Jurkat, Clone E6-1 (cell line): ENCODE measurements around the gene STK40.

Experiments
- DNase-seq: peaks from one replicate; pipeline ENCODE4 v3.0.0-alpha.2; 2011; ENCODE audit warnings: low read depth, low spot score
- H3K4me3 ChIP-seq: 2 replicates; pipeline ENCODE4 v1.5.1; 2011; ENCODE audit warnings: mild to moderate bottlenecking, low read length, control low read depth, moderate library complexity

Gene STK40

DNA sequence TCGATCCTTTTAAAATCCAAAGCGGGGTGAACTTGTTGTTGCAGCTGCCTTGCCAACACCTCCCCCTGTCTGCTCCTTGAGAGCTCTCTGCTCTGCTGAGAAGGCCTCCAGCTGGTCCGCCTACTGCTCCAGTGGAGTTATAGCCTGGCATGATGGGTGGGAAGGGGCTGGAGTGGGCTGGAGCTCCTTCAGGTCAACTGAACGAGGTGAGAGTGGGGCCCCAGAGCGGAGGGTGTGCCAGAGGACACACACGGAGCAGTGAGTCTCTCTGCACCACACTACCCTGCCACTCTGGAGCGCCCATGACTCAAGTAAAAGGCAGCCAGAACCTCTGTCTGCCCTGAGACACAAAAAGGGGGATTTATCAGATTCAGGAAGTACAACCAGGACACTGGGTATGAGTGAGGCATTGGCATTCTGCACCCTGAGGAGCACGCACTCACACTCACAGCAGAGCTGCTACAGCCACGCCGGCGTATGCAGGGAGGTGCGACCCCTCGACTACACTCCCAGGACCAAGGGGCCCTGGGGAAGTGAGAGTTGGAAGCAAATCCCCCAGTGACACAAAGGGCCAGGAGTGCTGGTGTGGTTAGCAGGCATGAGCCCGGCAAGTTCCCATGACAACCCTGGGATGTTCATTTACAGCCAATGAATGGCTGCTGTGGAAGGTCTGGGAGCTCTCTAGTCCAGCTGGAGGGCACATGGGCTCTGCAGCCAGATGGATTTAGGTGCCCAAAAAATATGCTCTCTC, 34.3 kb downstream of the STK40 start:
- no peak overlapping the region for H3K4me3 ChIP-seq
- no peak for DNase-seq

- no peak overlapping the region for H3K4me3 ChIP-seq
- DNase-seq = no peak
Observed at GRCh38 chr1:36350659-36351226, 35.0 kb downstream of the STK40 start.

DNA sequence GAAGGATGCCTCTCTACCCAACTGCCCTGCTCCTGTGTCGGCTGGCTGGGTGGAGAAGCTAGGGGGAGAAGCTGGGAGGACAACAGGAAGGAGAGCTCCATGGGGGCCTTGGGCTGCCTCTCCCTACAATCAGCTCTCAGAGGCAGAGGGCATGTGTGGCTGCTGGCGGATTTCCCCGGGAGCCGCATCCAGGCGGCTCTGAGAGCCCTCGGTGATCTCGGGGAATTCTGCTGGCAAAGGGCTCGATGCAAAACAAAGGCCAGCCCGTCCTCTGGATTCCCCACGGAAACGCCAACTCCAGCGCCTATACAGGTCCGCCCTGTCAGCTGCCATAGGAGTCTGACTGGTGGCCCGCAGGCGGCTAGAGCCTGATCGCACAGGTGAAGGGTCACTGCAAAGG, 35.9 kb downstream of the STK40 start:
- H3K4me3 ChIP-seq = no peak overlapping the region
- DNase-seq = no peak

DNA sequence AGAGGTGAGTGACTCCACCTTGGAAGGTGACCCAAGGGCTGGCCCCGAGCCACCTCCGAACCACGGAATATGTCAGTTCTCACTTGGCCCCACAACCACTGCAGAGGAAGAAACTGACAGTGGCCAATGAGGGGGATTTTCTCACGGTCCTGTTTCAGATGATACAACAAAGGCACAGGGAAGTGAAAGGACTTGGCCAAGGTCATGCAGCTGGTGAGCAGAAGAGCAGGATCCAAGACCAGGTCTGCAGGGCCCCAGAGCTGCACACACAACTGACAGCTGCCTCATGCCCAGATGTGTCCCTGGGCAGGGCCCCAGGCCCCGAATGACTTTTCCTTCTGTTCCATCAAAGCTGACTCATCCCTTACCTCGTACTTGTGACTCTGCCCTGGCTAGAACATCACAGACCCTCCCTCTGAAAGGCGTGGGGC, 36.5 kb downstream of the STK40 start:
- DNase-seq = no peak
- H3K4me3 ChIP-seq = no peak overlapping the region

GRCh38 chr1:36346741-36347370, 38.9 kb downstream of the STK40 start:
- H3K4me3 ChIP-seq = no peak overlapping the region
- no peak for DNase-seq

GRCh38 chr1:36345353-36345752, 40.4 kb downstream of the STK40 start:
- no peak for DNase-seq
- H3K4me3 ChIP-seq = no peak overlapping the region

GRCh38 chr1:36344395-36344680, 41.4 kb downstream of the STK40 start:
- DNase-seq = no peak
- H3K4me3 ChIP-seq = no peak overlapping the region

DNA sequence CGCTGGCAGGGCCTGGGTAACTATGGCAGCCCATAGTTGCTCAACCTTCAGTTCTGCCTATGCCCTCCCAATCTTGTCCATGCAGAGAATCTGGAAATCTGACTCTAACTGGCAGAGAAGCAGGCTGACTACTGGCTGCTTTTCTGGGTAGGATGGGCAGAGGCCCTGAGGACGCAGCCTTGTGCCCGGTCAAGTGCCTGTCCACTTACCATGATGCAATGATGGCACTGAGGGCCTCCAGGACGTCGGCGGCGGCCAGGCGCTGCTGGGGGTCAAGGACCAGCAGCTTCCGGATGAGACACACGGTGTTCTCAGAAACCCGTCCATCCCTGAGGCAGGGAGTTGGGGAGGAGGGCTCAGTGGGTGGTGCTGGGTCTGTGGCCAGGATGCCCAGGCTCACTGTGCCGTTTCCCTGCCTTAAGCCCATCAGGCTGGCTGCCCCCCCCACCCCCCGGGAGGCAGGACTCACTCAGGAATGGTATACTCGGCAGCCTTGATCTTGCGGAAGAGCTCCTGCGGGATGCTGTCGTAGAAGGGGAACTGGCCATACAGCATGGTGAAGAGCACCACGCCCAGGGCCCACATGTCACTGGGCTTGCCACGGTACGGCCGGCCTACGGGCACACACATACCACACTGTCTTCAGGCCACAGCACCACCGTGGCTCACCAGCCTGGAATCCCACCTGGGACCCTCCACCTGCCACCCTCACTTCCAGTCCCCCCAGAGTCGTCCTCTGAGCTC, 41.9 kb downstream of the STK40 start:
- H3K4me3 ChIP-seq = no peak overlapping the region
- no peak for DNase-seq

DNA sequence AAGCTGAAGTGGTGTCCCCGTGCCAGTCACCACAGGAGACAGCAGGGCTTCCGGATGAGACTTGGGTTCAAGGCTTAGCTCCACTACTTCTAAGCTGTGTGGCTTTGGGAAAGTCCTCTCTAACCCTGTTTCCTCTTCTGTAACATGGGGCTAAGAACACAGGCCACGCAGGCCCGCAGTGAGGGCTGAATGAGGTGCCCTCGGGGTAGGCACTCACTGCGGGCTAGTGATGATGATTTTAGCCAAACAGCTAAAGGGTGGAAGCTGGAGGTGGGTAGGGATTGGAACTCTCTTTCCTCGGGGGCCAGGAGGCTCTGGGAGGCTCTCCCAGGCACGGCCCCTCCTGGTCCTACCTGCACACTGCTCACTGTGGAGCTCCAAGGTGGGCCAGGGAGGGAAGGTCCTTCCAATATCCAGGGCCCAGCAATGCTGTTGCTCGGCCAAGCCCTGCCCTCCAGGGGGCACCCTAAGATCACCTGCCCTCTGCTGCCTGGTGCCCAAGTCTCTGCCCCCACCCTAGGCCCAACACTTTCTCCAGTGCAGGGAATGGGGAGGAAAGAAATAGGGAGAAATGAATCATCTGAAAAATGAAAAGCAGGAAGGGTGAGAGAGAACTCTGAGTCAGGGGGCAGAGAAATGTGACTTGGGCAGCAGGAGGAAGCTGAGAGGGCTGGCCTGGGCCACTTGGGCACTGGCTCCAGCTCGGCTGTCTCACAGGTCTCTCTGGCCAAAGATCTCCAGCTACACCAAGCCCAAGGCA, 43.1 kb downstream of the STK40 start:
- DNase-seq = no peak

DNA sequence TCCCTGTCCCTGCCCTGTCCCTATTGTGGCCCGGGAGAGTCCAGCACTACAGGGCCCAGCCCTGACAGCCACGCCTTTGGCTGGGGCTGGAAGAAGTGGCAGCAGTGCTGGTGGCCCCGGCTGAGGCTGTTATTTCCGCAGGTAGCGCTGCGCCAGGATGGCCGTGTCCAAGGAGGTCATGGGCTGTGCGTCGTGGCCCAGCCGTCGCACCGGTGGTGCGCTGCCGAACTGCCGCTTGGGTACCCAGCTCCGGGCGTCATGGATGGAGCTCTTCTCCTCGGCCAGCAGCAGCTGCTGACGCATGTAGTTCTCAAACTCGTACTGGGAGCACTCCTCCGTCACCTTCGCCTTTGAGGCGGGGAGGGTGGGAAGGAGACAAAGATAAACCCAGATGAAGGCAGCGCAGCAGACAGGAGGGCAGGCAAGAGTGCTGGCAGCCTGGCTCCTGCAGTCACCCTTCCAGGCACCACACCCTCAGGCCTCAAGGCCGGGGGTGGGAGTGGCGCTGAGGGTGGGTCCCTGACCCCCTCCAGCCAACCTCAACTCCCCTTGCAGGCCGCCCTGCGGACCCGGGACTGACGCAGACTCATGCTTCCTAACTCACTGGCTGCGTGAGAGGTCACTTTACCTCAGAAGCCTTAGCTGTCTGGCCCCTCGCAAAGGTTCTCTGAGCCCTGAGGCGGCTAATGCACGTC, 44.0 kb downstream of the STK40 start:
- no peak for DNase-seq

More for the DNA sequence above, 43.1 kb downstream of the STK40 start:
- no peak overlapping the region for H3K4me3 ChIP-seq

DNA sequence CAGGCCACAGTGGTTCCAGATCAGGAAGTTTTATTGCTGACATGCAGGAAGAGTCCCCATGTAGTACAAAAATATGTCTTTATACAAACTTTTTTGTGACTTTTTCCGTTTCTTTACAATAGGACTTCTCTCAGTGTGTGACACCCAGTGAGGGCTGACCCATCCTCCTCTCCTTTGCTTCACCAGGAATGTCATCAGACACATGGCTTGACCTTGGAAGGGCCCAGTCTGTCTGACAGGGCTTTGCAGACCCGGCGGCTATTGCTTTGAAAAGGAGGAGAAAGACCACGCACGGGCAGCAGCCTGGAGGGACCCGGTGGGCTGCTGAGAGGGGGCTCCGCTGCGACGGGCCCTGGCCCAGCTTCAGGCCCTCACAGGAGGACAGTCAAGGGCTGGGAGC, 46.1 kb downstream of the STK40 start:
- DNase-seq = no peak
- H3K4me3 ChIP-seq = no peak overlapping the region

More for the DNA sequence above, 44.0 kb downstream of the STK40 start:
- H3K4me3 ChIP-seq = no peak overlapping the region

GRCh38 chr1:36339215-36339614, 46.5 kb downstream of the STK40 start:
- no peak overlapping the region for H3K4me3 ChIP-seq
- DNase-seq = no peak

DNA sequence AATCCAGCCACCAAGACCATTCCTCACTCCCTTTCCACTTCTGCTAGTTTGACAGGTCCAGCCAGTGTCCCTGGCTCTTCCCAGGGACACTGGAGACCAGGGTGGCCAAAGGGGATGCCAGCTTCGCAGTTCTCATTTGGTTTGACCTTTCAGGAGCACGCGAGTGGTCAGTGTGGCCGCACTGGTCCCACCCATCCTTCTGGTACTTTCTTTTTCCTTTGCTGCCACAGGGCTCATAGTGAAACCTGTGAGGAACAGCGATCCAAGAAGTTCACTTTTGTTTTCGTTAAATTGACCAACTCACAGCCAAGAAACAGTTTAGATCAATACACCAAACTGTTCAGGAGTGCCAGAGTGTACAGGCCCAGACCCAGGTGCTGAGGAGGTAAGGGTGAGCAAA, 47.9 kb downstream of the STK40 start:
- no peak overlapping the region for H3K4me3 ChIP-seq
- no peak for DNase-seq

- H3K4me3 ChIP-seq = no peak overlapping the region
- DNase-seq = no peak
Observed at GRCh38 chr1:36330940-36331339, 54.8 kb downstream of the STK40 start.

GRCh38 chr1:36329817-36330216, 55.9 kb downstream of the STK40 start:
- no peak overlapping the region for H3K4me3 ChIP-seq
- no peak for DNase-seq

- H3K4me3 ChIP-seq = no peak overlapping the region
- DNase-seq = no peak
Observed at GRCh38 chr1:36328713-36329112, 57.0 kb downstream of the STK40 start.

DNA sequence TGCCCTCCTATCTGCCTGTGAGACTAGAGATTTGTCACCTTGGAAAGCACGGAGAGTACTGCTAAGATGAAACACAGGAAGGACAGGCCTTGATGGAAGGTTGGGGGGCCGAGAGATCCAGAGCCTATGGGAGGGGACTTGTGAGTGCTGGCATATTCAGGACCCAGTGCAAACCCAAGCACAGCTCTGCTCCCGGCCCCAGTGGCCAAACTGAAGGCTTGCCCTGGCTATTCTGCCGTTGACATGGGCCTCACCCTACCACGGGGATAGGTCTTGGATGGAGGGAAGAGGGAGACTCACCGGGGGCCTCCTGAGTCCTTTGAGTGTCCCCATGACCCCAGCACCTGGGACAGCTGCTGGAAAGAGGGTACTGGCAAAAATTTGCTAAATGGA, 57.6 kb downstream of the STK40 start:
- H3K4me3 ChIP-seq = no peak overlapping the region
- no peak for DNase-seq

GRCh38 chr1:36327421-36328087, 58.2 kb downstream of the STK40 start:
- H3K4me3 ChIP-seq = no peak overlapping the region
- no peak for DNase-seq
